ENCODE measurements around the gene SLC23A2.

DNA sequence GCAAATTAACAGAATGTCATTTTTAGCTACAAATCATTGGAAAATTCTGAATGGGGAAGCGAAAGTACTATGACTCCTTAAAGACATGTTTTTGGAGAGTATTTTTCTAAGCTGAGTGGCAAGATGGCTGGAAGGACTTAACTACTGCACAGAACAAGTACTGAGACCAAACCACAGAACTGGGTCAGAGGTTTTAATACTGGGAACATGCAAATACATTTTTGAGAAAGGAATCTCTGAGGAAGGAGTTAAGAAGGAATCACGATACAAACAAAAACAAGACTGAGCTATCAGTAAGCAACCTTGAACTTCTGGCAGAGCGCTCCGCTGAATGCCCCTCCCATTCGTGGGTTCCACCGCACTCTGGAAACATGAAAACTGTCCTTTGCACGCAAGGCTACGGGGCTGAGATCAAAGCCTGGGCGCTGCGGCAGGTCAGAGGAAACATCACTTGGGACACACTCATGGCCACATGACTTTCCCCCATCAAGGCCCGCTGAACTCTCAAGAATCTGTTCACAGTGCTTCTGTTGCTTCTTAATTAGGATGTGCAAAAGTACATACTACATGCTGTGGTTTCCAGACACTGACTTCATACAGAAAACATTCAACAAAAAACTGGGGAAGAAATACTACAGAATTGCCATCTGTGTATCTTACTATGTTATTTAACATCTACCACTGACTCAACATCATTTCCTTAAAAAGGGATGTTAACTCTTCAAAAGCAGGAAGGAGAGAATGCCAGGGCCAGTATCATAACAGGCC is 27.8 kb downstream of the SLC23A2 start:
- TF ChIP-seq, protein P1, sequence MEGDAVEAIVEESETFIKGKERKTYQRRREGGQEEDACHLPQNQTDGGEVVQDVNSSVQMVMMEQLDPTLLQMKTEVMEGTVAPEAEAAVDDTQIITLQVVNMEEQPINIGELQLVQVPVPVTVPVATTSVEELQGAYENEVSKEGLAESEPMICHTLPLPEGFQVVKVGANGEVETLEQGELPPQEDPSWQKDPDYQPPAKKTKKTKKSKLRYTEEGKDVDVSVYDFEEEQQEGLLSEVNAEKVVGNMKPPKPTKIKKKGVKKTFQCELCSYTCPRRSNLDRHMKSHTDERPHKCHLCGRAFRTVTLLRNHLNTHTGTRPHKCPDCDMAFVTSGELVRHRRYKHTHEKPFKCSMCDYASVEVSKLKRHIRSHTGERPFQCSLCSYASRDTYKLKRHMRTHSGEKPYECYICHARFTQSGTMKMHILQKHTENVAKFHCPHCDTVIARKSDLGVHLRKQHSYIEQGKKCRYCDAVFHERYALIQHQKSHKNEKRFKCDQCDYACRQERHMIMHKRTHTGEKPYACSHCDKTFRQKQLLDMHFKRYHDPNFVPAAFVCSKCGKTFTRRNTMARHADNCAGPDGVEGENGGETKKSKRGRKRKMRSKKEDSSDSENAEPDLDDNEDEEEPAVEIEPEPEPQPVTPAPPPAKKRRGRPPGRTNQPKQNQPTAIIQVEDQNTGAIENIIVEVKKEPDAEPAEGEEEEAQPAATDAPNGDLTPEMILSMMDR (IDR thresholded peaks at IDR 0.05; ENCODE audit: low read depth, low read length, poor library complexity, severe bottlenecking) = no peak
- TF ChIP-seq EZH2phosphoT487 (IDR thresholded peaks at IDR 0.05; ENCODE audit: borderline replicate concordance, low read length) = no peak
